GM18858 (cell line): ENCODE data around the gene FOXP1.
A peak's percentile ranks its signal among the peaks of the same experiment; 100 is the strongest.

Source experiments
- ATAC-seq: cut with Tn5 transposase; IDR thresholded peaks from one replicate; pipeline ENCODE4 v1.9.1; 2021; ENCODE audit not compliant: unreplicated experiment

Gene FOXP1

GRCh38 chr3:71384837-71385716 is 198.5 kb downstream of the FOXP1 start:
- no peak for ATAC-seq

- no peak for ATAC-seq
Measured at GRCh38 chr3:71384388-71384787, 199.1 kb downstream of the FOXP1 start.

GRCh38 chr3:71380096-71380495 is 203.4 kb downstream of the FOXP1 start:
- ATAC-seq = no peak

GRCh38 chr3:71378509-71378908 is 205.0 kb downstream of the FOXP1 start:
- ATAC-seq = no peak

GRCh38 chr3:71376911-71377310 is 206.6 kb downstream of the FOXP1 start:
- no peak for ATAC-seq

- no peak for ATAC-seq
Measured at GRCh38 chr3:71376503-71376902, 207.0 kb downstream of the FOXP1 start.

GRCh38 chr3:71374582-71374981 is 208.9 kb downstream of the FOXP1 start:
- ATAC-seq = no peak

- ATAC-seq = no peak
Measured at GRCh38 chr3:71372911-71373637, 210.5 kb downstream of the FOXP1 start.

- ATAC-seq = no peak
Measured at GRCh38 chr3:71372241-71372768, 211.2 kb downstream of the FOXP1 start.

- no peak for ATAC-seq
Measured at GRCh38 chr3:71371282-71371681, 212.2 kb downstream of the FOXP1 start.

- ATAC-seq = no peak
Measured at GRCh38 chr3:71370467-71370866, 213.1 kb downstream of the FOXP1 start.

- no peak for ATAC-seq
Measured at GRCh38 chr3:71369701-71370391, 213.7 kb downstream of the FOXP1 start.

- ATAC-seq = no peak
Measured at GRCh38 chr3:71366988-71367604, 216.4 kb downstream of the FOXP1 start.

- no peak for ATAC-seq
Measured at GRCh38 chr3:71361334-71361890, 222.1 kb downstream of the FOXP1 start.

GRCh38 chr3:71360764-71361163 is 222.8 kb downstream of the FOXP1 start:
- peak; percentile 88 for ATAC-seq

- ATAC-seq = peak; percentile 25
Measured at GRCh38 chr3:71360180-71360579, 223.3 kb downstream of the FOXP1 start.

- peak; percentile 32 for ATAC-seq
Measured at GRCh38 chr3:71358243-71358642, 225.3 kb downstream of the FOXP1 start.

- ATAC-seq = no peak
Measured at GRCh38 chr3:71356265-71356664, 227.3 kb downstream of the FOXP1 start.

- ATAC-seq = no peak
Measured at GRCh38 chr3:71355862-71356261, 227.7 kb downstream of the FOXP1 start.

- ATAC-seq = no peak
Measured at GRCh38 chr3:71355037-71355436, 228.5 kb downstream of the FOXP1 start.
